HG03558 (cell line): Measurements from ENCODE around the gene SEC14L1.

ENCODE experiments used
- ATAC-seq: cut with Tn5 transposase; IDR thresholded peaks from one replicate; pipeline ENCODE4 v1.9.1; 2021; ENCODE audit warnings: moderate number of reproducible peaks; ENCODE audit not compliant: unreplicated experiment; ENCODE audit errors: extremely low read depth

SEC14L1 gene

DNA sequence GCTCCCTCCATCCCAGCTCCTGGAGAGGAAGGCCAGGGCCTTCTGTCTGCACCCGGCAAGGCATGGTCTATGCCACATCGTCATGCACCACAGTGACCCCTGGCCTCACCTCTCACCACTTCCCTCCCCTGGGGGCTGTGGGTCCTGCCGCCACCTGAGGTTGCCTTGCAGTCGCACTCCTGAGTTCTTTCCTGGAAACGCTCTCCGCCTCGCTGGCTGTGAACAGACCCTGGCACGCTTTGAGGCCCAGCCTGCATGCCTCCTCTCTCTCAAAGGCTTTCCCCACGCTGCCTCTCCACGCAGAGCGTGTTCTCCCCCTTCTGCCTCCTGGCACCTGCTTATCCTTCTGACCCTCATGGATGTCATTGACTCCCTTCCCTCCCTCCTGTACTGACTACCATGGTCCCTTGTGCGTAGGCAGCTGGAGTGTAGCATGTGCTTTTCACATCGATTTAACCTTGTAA is 45.4 kb downstream of the SEC14L1 start:
- ATAC-seq: no peak

DNA sequence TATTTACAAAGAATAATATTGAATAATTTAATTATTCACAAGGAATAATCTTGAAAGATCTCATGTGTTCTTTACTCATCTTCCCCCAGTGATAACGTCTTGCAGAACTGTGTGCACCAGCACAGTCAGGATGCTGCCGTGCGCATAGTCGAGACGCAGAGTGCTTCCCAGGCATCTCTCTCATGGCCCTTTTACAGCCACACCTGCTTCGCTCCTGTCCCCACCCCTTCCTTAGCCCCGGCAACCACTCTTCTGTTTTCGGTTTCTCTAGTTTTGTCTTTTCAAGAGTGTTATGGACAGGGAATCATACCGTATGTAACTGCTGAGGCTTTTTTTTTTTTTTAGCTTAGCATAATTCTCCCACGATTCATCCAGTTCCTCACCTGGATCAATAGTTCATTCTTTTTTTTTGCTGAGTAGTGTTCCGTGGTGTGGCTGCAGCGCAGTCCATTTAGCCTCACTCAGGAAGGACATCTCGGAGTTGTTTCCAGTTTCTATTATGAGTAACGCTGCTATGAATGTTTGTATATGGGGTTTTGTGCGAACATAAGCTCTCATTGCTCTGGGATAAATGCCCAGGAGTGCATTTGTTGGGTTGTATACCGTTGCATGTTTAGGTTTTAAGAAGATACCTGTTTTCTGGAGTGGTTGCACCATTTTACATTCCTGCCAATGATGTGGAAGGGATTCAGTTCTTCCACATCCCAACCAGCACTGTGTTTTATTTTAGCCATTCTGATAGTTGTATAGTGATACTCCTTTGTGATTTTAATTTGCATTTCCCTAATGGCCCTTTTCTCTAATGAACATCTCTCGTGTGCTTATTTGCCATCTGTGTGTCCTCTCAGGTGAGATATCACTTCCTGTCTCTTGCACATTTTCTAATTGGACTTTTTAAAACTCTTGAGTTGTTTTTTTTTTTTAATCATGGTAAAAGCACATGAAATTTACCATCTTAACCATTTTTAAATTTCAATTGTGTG is 47.6 kb downstream of the SEC14L1 start:
- ATAC-seq: no peak

DNA sequence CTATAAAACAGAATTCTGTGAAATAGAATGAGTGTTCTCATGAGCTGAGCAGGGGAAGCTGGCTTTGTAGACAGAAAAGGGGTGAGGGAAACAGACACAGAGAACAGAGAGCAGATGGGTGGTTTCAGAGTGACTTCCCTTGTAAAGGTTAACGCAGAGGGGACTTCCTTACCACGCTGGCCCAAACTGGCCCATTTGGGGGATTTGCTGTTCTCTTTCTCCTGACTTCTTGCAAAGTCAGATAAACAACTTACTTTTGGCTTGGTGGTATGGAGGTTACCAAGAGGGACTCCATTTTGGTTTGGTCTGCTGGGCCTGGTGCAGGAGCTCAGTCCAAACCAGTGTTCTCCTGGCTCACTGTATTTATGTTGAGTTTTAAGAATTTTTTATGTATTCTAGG is 48.4 kb downstream of the SEC14L1 start:
- no peak for ATAC-seq

DNA sequence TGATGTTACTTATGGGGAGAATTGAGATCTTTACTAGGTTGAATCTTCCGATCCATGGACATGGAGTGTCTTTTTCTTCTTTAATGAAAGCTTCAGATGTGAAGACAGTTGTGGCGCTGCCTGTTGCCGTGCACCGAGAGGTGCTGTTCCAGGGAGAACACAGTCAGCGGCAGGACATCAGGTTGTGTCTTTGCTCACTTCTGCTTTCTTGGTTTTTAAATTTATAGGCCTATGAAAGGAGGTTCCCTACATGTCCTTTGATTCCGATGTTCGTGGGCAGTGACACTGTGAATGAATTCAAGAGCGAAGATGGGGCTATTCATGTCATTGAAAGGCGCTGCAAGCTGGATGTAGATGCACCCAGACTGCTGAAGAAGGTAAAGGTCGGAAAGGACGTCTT is 49.8 kb downstream of the SEC14L1 start:
- ATAC-seq: no peak

DNA sequence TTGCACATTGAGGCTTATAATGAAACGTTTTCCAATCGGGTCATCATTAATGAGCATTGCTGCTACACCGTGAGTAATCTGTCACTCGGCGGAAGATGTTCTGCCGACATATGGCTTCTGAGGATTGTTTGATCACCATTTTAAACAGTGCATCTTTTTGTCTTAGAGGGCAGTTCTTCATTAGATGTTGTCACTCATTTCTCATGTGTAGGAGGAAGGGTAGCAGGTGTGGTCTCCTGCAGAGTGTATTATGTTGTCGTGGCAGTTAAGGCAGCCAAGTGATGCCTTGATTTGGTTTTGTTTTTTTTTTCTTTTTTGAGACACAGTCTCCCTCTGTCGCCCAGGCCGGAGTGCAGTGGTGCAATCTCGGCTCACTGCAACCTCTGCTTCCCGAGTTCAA is 50.5 kb downstream of the SEC14L1 start:
- ATAC-seq: no peak

DNA sequence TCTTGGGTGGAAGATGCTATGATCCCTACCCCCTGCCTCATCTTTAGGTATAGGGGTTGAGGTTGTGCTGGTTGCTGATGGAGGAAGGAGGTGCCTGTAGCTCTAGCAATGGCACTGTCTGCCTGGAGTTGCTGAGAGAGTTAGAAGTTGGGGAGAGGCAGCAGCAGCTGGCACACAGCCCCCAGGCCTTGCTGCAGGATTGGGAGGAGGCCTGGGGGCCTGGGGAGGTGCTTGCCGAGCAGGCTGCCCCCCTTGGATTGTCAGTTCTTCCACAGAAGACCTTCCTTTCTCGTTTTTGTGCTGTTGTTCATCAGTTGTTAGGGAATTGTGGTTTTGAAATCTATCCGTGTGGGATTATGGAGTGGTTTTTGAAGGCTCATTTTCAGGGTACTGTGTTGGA is 52.9 kb downstream of the SEC14L1 start:
- no peak for ATAC-seq

DNA sequence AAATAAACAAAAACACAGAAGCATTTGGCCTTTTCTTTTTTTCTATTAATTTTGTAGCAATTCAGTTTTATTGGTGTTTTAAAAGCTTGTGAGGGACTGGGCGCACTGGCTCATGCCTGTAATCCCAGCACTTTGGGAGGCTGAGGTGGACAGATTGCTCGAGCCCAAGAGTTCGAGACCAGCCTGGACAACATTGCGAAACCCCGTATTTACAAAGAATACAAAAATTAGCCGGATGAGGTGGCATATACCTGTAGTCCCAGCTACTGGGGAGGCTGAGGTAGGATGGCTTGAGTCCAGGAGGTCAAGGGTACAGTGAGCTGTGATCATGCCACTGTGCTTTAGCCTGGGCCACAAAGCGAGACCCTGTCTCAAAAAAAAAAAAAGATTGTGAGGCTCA is 53.4 kb downstream of the SEC14L1 start:
- no peak for ATAC-seq

DNA sequence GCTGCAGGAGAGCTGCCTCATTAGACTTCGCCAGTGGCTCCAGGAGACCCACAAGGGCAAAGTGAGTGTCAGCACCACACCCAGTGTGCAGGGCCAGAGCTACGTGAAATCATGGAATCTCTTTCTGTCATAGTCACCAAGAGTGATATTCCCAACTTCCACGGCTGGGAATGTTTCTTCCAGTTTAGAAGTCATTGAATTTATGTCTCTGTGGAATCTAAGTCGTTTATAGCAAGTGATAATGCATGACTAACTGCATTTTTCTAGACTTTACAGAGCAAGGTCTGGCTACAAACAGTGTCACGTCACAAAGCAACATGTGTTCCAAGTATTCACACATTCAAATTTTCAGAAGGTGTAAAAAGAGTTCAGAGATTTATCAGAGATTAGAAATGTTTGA is 55.5 kb downstream of the SEC14L1 start:
- ATAC-seq: no peak

DNA sequence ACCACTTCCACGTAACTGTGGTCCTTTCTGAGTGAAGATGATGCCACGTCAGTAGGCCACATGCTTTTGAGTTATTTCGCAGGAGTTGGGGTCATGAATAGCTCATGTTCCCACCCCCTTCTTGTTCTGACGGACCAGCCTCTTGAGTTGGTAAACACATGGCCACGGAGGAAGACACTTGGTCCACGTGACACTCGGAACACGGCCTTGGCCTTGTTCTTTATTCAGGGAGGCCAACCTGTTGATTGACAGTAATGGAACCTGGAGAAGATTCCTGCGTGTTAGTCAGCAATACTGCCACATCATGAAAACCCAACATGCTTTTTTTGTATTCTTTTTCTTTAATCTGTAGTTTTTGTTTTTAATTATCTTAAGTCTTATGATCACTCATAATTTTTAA is 56.3 kb downstream of the SEC14L1 start:
- no peak for ATAC-seq

DNA sequence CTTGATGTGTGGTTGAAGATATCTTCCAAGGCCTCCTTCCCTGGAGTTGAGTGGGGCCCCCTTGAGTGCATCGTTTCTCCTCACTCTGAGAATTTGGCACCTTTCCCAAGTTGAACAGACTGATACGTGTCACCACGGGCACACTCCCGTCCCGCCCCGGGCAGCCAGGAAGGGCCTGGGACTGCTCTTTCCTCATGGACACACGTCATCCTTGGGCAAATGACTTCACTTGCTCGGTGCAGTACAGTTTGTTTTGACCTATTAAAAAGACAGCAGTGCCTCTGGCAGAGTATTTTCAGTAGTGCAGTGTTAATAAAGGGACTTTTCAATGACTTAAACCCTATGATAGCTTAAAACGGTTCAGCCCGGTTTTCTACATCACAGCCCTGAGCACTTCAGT is 59.9 kb downstream of the SEC14L1 start:
- no peak for ATAC-seq

DNA sequence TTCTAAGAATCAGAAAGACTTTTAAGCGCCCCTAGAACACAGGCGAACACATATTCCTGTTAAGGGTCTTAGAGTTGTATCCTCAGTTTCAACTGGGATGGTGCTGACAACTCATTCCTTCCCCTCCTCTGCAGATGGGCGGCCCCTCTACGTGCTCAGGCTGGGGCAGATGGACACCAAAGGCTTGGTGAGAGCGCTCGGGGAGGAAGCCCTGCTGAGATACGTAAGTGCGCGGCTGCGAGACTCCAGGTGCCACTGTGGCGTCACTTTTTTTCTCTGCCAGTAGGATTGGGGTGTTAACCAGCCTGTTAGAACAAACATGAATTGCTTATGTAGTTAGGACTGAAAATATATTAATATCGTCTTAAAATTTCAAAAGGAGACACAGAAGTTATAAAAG is 62.7 kb downstream of the SEC14L1 start:
- no peak for ATAC-seq

DNA sequence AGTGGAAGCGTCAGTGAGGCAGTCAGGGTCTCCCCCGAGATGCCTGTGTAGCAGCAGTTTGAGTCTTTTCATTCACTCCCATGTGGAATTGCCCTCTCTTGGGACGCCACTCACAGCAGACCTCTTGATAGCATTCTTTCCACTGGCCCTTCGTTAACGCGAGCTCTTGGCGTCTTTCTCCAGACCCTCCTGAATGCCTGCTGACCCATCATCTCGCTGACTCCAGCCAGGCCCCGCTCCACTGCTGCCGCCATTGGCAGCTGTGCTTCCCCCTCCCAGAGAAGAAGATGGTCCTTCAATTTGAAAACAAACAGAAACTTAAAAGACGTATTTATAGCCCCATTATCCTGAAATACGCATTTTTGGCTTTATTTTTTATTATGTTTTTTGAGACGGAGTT is 63.1 kb downstream of the SEC14L1 start:
- ATAC-seq: no peak

DNA sequence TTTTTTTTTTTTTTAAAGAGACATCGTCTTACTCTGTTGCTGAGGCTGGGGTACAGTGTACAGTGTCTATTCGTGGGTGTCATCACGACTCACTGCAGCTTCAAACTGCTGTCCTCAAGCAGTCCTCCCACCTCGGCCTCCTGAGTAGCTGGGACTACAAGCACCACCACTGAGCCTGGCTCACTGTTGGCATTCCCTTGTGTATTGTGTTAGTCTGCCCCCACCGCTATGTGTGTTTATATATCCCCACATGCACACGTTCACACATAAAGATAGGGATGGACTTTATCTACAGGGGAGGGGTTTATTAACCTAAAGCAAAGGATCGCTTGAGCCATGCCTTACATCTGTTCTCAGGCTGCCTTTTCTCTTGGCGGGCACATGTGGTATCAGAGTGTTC is 63.8 kb downstream of the SEC14L1 start:
- no peak for ATAC-seq

DNA sequence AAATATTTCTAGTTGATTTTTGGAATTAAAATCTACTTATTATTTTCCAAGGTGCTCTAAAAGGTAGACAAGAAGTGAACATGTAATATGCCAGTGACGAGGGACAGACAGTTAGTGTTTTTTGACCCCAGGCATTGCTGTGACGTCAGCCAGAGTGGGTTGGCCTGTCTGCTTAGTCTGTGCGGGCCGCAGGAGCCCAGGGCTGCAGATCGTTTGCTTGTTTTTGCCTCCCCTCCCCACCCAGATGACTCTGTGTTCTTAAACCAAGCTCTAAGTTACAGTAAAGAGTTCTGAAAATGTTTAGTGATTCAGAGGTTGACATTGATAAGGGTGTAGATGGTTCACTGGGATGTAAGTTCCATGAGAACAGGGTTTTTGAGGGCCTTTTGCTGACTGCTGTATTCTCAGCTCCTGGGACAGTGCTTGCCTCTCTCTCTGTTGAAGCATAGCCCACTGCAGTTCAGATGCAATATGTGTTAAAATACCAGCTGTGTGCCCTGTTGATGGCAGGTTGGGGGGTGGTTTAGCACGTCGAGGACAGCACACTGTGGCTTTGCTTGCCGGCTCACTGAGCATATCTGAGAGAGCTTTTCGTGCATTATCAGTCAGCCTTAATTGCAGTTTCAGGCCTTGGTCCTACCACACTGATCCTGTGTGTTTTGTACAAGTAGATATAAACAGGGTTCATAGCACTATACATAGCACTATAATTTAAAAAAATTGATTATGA is 64.8 kb downstream of the SEC14L1 start:
- no peak for ATAC-seq

DNA sequence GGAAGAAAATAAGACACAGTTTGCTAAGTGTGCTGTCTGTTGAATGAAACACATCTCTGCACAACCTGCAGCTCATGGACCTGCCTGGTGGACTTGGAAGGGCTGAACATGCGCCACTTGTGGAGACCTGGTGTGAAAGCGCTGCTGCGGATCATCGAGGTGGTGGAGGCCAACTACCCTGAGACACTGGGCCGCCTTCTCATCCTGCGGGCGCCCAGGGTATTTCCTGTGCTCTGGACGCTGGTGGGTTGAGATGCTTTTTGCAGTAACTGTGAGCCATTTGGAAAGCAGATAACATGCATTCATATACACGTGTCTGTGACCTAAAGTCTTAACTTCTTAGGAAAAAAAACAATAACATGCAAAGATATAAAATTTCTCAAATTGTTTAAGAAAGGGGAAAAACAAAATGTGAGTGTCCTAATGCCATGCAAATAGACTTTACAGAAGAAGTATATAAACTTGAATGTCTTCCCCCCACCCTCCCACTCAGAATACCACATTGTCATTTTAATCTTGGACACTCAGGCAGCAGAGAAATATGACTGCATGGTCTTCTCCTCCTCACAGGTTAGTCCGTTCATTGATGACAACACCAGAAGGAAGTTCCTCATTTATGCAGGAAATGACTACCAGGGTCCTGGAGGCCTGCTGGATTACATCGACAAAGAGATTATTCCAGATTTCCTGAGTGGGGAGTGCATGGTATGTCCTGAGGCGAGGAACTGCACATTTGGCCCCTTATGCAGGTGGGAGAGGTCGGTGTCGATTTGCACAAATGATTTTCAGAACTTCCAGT is 65.6 kb downstream of the SEC14L1 start:
- no peak for ATAC-seq

DNA sequence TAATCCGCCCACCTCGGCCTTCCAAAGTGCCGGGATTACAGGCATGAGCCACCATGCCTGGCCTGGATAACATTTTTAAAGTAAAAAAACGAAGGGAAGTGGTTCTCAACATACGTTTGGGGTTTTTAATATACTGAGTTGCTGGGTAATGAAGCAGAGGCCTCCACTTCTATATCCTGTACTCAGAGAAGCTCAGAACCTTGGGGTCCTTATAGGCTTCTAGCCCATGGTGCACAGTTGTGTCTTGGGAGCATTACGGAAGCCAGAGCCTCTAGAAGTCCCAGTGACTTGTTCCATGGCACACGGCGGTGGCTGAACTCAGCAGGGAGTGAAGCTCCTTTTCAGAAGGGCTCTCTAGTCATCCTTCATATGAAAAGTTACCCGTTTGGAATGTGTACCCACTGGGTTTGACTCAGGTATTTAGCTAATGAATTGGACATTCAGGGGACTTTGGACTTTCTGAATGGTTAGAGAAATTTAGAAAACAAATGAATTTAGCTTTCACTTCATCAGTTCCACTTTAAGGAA is 67.0 kb downstream of the SEC14L1 start:
- ATAC-seq: no peak

DNA sequence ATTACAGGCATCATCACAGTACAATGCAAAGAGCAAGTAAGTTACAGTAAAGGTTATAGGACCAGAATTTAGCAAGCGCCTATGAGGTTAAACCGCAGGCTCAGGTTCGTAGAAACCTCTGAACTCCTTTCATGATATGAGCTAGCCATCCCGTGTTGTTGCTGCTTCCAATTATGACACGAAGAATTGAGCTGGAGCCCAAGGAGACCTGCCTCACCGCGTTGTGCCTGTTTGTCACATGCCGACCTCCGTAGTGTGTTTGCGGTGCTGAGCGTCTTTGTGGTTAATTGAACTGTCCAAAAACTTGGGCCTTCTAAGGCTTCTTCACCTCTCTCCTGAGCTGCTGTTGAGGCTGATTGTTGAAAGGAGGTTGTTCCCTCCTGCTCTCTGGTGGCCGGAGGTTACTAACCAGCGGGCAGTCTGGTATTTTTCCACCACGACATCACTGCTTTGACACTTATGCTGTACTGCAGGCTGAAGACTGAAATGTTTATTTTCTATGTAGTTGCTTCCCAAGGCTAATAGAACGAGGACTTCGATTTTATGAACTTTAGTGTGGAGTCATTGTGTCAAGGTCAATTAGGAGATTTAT is 67.5 kb downstream of the SEC14L1 start:
- no peak for ATAC-seq

DNA sequence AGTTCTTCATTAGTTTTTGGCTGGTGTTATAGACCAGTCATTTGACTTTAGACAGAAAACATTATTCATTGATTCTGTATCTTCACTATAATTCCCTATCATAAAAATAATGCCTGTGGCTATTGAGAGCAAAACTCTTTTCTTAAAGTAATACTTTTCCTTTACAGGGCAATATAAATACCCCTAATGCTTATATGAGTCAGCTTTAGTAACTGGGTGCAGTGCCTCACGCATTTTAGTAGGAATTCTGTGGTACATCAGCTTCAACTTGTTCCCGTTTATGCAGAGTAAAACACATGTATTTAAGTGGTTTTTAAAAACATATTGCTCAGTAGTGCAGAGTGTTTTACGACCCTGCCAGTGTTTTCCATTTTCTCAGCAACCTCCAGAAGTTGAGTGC is 68.1 kb downstream of the SEC14L1 start:
- ATAC-seq: no peak

DNA sequence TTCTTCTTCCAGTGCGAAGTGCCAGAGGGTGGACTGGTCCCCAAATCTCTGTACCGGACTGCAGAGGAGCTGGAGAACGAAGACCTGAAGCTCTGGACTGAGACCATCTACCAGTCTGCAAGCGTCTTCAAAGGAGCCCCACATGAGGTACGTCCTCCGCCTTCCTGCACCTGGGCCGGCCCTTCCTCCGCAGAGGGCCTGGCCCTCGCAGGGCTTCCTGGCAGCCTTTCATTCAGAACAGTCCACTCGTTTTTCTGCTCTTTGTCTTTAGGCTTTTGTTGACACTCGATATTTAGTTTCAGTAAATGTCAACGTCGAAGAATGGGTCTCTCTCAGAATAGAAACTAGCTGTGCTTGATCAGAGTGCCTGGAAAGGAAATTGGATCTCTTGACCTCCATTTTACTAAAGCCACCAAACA is 68.6 kb downstream of the SEC14L1 start:
- no peak for ATAC-seq

DNA sequence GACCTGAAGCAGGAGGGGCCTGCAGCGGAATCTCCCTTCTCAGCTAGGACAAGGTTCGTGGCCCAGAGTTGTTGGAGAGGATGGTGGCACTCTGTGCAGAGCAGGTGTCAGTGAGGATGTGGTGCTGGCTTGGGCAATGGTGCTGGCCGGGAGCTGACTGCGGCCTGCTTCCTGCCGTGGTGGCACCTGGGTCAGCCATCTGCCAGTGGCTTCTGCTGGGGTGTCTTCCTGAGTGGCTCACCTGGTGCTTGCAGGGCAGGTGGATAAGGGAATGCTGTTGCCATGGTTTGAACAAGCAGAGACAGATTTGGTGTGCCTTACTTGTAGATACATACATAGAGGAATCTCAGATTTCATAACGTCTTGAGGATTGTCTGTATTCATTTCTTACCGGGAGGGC is 69.6 kb downstream of the SEC14L1 start:
- no peak for ATAC-seq
